Activated CD8-positive, alpha-beta memory T cell treated with anti-CD3 and anti-CD28 coated beads for 36 hours (primary cell): ENCODE measurements around the gene MYBPC1. TPM values are rescaled to one million over a fixed set of nuclear protein-coding genes. Genes with fewer than 3 reads are reported as not detected.
"Not testable (repeated sequence)": the region's sequence is repeated elsewhere in the genome, so short reads cannot be mapped to it uniquely, and the experiment has no call there.

Experiments
- CTCF ChIA-PET: fragments of 350-600 bp; sonication (Branson Sonifier 250); formaldehyde crosslinking; loops from one replicate; lab custom pipeline; 2021; ENCODE audit warnings: antibody characterized with exemption; lab: Charles Lee
- POLR2A ChIA-PET: fragments of 350-600 bp; sonication (Branson Sonifier 250); formaldehyde crosslinking; loops from one replicate; lab custom pipeline; 2021; ENCODE audit warnings: antibody characterized with exemption; lab: Charles Lee
- total RNA-seq, 2 experiments: library from RNA; stranded (reverse); gene quantifications; one replicate each; pipeline ENCODE4 v1.2.3, GENCODE V29; 2021

The MYBPC1 gene
- not detected for total RNA-seq

GRCh38 chr12:101594700-101595099 is at the start of gene MYBPC1:
Gene MYBPC1, plus strand, starts transcription at chr12:101594971. Its CDS starts 100 bp downstream, at chr12:101595071.
- ChIA-PET POLR2A (no interaction called here), CTCF (no interaction called here)

- ChIA-PET CTCF (interaction anchor here (0.6 kb wide), 1 partner anchor 9 kb away, joined by 3 read pairs; no protein-coding TSS in a partner anchor), POLR2A (no interaction called here)
Observed at GRCh38 chr12:101551362-101552114, 43.2 kb upstream of the MYBPC1 start.

GRCh38 chr12:101552277-101552676 is 42.5 kb upstream of the MYBPC1 start:
- CTCF ChIA-PET, result interaction anchor here (0.6 kb wide), 1 partner anchor 10 kb away, joined by 3 read pairs; no protein-coding TSS in a partner anchor
- POLR2A ChIA-PET, result no interaction called here

GRCh38 chr12:101557094-101557493 is 37.7 kb upstream of the MYBPC1 start:
- ChIA-PET CTCF (no interaction called here), POLR2A (no interaction called here)

- CTCF ChIA-PET, POLR2A ChIA-PET: not testable (repeated sequence)
Observed at GRCh38 chr12:101558726-101559125, 36.0 kb upstream of the MYBPC1 start.

GRCh38 chr12:101563212-101563611 is 31.6 kb upstream of the MYBPC1 start:
- POLR2A ChIA-PET, result no interaction called here
- CTCF ChIA-PET, result no interaction called here

GRCh38 chr12:101564912-101565311 is 29.9 kb upstream of the MYBPC1 start:
- ChIA-PET POLR2A (no interaction called here), CTCF (no interaction called here)

- ChIA-PET CTCF (no interaction called here), POLR2A (no interaction called here)
Observed at GRCh38 chr12:101566318-101566717, 28.5 kb upstream of the MYBPC1 start.

- ChIA-PET POLR2A (no interaction called here), CTCF (no interaction called here)
Observed at GRCh38 chr12:101567918-101568317, 26.9 kb upstream of the MYBPC1 start.

GRCh38 chr12:101570047-101570446 is 24.7 kb upstream of the MYBPC1 start:
- CTCF ChIA-PET, result no interaction called here
- POLR2A ChIA-PET, result no interaction called here

GRCh38 chr12:101571105-101571504 is 23.7 kb upstream of the MYBPC1 start:
- POLR2A ChIA-PET, result no interaction called here
- CTCF ChIA-PET, result interaction anchor here (0.6 kb wide), 1 partner anchor 214 kb away, joined by 3 read pairs; no protein-coding TSS in a partner anchor

GRCh38 chr12:101573743-101574142 is 21.0 kb upstream of the MYBPC1 start:
- POLR2A ChIA-PET, result no interaction called here
- CTCF ChIA-PET, result no interaction called here

GRCh38 chr12:101578417-101578816 is 16.4 kb upstream of the MYBPC1 start:
- POLR2A ChIA-PET, result no interaction called here
- CTCF ChIA-PET, result no interaction called here

- CTCF ChIA-PET, result no interaction called here
- POLR2A ChIA-PET, result no interaction called here
Observed at GRCh38 chr12:101581190-101581589, 13.6 kb upstream of the MYBPC1 start.

- POLR2A ChIA-PET, result no interaction called here
- CTCF ChIA-PET, result no interaction called here
Observed at GRCh38 chr12:101582937-101583336, 11.8 kb upstream of the MYBPC1 start.

GRCh38 chr12:101590383-101590782 is 4.4 kb upstream of the MYBPC1 start:
- ChIA-PET CTCF (no interaction called here), POLR2A (no interaction called here)

GRCh38 chr12:101591781-101592180 is 3.0 kb upstream of the MYBPC1 start:
- CTCF ChIA-PET, result interaction anchor here (0.7 kb wide), 1 partner anchor 71 kb away, joined by 3 read pairs; no protein-coding TSS in a partner anchor
- POLR2A ChIA-PET, result no interaction called here

- CTCF ChIA-PET, result no interaction called here
- POLR2A ChIA-PET, result no interaction called here
Observed at GRCh38 chr12:101592448-101592847, 2.3 kb upstream of the MYBPC1 start.

GRCh38 chr12:101592921-101593320 is 1.9 kb upstream of the MYBPC1 start:
- ChIA-PET CTCF (no interaction called here), POLR2A (no interaction called here)

GRCh38 chr12:101596172-101596571 is 1.4 kb downstream of the MYBPC1 start:
- ChIA-PET CTCF (no interaction called here), POLR2A (no interaction called here)

- ChIA-PET CTCF (no interaction called here), POLR2A (no interaction called here)
Observed at GRCh38 chr12:101597164-101597563, 2.4 kb downstream of the MYBPC1 start.
